Hematopoietic multipotent progenitor cell treated with erythropoietin and hydrocortisone succinate and interleukin-3 and kit ligand, for 8 days (in vitro differentiated cells): ENCODE data around the gene RGMA.
"Not testable (repeated sequence)": the region's sequence is repeated elsewhere in the genome, so short reads cannot be mapped to it uniquely, and the experiment has no call there.

ENCODE experiments used
- DNase-seq: peaks from one replicate; pipeline ENCODE4 v3.0.0-alpha.2; 2015

The RGMA gene

DNA sequence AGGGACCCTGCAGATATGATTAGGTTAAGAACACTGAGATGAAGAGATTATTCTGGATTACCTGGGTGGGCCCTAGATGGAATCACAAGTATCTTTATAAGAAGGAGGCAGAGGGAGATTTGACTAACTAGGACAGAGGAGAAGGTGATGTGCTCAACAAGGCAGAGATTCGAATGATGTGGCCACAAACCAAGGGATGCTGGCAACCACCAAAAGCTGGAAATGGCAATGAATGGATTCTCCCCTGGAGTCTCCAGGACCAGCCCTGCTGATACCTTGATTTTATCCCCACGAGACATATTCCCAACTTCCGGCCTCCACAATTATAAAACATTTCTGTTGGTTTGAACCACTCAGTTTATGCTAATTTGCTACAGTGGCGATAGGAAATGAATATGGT lies 42.9 kb downstream of the RGMA start:
- DNase-seq = no peak

DNA sequence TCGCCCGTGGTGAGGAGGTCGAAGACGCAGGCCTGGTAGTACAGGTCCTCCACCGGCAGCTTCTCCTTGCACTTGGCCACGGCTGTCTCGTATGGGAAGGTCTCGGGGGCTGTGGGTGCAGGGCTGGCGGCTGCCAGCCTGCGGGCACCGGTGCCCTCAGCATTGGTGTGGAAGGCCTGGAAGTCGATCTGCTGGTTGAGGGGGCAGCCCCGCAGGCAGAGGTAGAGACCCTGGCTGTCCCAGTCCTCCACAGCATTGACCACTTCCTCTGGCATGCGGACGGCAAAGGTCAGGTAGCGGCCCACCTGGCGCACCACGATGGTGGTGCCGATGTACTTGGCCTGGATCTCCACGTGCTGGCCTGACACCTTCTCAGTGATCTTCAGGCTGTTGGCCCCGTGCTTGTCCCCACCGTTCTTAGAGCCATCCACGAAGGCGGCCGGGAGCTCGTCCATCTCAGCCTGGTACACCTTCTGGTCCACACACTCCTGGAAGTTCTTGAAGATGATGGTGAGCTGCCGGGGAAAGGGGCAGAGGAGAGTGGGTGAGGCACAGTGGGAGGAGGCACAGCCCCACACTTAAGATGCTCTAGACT lies 43.7 kb downstream of the RGMA start:
- no peak for DNase-seq

DNA sequence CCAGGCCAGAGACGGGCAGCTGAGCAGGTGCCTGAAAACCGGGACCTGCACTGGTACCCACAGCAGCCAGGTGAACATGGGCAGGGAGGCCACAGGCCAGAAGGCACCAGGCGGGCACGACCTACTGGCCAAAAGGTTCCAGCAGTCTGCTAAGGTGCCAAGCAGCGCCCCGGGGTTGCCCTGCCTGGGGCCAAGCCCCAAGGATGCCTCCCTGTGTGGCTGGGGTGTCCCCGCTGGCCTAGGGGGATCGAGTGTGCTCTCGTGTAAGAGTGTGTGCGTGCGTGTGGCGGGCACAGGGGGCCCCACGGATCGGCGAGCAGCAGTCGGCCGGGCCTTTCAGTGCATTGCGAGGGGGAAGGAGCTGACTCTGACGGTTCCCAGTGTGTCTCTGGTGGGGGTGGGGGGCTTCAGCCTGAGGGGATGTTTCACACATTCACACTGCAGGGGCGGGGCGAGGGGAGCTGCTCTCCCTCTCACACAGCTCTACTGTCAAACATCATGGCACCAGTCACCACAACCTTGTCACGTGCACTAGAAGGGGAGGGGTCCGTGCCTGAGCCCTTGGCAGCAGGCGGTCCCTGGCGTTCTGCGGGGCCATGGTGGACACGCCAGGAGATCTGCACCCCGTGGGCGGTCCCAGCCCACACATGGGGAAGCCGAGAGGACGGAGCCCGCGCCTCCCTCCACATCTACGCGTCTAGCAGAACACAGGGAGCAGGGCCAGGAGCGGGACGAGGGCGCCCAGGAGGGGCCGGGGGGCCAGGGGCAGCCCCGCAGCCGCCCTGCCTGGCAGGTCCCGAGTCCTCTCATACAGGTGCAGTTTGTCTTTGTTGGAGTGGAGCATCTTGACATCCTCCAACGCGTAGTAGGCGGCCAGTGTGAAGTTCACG lies 44.5 kb downstream of the RGMA start:
- no peak for DNase-seq

GRCh38 chr15:93043621-93044300 lies 45.2 kb downstream of the RGMA start:
- DNase-seq = no peak

DNA sequence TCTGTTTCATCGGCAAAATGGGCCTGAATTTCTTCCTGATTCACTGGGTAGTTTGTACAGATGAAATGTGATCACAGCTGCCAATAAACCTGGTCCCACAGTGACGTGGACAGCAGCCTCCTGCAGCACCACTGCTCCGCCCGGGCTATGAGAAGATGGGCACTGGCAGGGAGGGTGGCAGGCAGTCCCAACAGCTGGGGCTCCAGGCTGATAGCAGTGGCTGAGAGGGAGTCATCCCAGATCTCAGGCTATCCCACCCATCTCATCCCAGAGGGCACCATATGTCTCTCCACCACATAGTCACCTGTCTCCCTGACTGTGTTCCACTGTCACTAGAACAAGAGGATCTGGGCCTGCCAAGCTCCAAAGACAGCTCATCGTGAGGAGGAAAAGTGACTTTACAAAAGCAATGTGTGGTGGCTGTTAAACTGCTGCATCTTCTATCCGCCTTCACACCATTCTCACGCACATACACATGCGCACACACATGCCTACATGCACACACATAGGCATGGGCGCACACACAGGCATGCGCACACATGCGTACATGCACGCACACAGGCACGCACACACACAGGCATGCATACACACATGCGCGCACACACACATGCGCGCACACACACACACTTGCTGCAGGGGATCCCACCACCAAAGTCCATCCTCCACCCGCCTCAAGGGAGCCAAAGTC lies 46.2 kb downstream of the RGMA start:
- no peak for DNase-seq

GRCh38 chr15:93042211-93042610 lies 46.8 kb downstream of the RGMA start:
- no peak for DNase-seq

- no peak for DNase-seq
These were observed 47.9 kb downstream of the RGMA start for GRCh38 chr15:93041159-93041547.

GRCh38 chr15:93040288-93041158 lies 48.5 kb downstream of the RGMA start:
- no peak for DNase-seq

- DNase-seq = not testable (repeated sequence)
These were observed 49.3 kb downstream of the RGMA start for GRCh38 chr15:93039562-93040287.

DNA sequence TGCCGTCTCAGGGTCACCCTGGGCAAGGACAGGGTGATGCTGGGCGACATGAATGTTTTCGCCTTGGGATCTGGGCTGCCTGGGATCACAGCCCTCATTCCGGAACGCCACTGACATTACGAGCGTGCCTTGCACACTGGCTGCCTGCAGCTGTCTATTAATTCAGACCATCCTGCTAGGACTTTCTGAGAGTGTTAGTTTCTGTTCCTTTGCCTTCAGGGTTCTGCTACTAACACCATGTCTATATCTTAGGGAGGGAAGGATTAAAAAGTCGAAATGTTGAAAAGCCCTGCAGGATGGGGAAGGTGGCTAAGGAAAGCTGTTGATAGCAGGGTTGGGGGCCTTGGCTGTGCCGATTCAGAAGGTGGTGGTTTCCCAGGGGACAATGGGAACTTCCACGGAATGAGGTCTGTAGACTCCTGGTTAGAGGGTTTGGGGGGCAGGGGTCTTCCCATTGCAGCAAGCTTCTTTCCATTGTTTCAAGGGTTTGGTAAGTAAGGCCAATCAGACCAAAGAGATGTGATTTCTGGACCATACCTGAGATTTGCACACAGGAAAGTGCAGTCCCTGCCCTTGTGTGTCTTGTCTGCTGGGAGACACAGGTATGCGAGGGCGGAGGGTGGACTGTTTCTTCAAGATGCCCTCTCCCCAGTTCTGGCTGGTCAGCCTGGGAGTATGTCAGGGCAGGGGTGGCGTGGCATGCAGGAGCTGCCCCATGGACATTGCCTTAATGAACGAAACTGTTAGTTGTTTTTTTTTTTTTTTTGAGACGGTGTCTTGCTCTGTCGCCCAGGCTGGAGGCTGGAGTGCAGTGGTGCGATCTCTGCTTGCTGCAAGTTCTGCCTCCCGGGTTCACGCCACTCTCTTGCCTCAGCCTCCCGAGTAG lies 50.9 kb downstream of the RGMA start:
- DNase-seq = no peak

GRCh38 chr15:93036951-93037819 lies 51.8 kb downstream of the RGMA start:
- no peak for DNase-seq

GRCh38 chr15:93035953-93036810 lies 52.8 kb downstream of the RGMA start:
- DNase-seq = peak; percentile 63

- DNase-seq = no peak
These were observed 53.7 kb downstream of the RGMA start for GRCh38 chr15:93035092-93035915.

DNA sequence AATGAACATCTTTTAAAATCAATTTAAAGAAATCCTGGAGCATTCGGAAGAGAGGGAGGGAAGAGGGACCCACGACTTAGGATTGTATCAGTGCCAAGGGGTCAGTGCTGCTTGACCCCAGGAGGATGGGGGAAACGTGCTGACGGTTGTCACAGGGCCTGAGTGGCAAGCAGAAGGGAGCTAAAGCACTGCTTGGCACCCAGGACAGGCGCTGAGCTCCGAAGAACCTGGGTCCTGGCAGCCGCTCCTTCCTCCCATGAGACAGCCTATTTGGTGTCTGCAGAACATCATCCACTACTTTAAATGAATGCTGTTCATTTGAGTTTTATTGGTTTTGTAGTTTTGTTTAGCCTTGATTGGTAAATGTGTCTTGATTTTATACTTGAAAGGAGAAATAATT lies 54.5 kb downstream of the RGMA start:
- no peak for DNase-seq

DNA sequence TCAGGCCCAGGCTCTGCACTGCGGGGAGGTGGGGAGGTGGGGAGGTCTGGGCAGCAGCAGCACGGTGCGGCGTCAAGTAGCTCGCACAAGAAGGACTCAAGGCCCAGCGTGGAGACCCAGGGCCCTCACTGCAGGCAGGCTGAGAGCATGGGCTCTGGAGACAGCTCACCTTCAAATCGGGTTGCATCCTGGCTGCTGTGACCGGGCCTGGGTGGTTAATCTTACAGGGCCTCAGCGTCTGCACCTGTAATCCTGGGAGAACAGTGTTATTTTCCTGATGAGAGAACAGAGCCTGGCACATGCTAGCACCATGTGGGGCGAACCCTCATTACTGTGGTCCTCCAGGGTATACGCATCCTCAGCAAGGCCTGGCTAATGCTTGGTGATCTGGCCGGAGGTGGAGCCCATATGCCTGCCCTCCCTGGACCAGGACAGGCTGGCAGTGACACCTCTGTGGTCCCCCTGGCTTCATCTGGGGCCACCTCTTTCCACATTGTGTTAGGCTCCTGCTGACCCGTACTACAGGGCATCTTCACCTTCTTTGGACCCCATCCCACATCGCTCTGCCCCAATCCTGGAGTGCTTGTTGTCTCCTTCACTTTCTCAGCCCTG lies 55.5 kb downstream of the RGMA start:
- no peak for DNase-seq

- DNase-seq = not testable (repeated sequence)
These were observed 56.4 kb downstream of the RGMA start for GRCh38 chr15:93032515-93033206.
